ENCODE results near the gene MAP2K5. TPM values are rescaled to one million over a fixed set of nuclear protein-coding genes. Genes with fewer than 3 reads are reported as not detected.

The MAP2K5 gene
- total RNA-seq, 1 donor from 2014 or later = 30.7 TPM

DNA sequence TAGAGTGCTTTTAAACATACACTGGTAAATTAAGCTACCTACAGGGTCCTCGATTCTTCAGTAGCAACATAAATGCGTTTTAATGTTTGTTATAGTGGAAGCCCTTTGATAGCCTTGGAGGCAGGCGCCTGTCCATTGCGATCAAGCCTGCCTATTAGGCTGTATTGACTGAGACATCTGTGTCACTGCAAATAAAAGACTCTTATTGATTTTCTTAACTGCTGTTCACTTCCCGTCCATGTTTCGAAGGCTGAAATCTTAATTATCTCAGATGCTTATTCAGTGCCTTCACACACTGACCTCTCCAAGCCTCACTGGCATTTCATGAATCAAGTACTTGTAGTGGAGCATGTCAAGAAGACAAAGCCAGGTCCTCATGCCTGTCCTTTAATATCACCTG is 51.1 kb downstream of the MAP2K5 start:
- no peaks in the 10 kb centered on the region for H3K9me3 Mint-ChIP-seq (ENCODE audit: low read depth)

DNA sequence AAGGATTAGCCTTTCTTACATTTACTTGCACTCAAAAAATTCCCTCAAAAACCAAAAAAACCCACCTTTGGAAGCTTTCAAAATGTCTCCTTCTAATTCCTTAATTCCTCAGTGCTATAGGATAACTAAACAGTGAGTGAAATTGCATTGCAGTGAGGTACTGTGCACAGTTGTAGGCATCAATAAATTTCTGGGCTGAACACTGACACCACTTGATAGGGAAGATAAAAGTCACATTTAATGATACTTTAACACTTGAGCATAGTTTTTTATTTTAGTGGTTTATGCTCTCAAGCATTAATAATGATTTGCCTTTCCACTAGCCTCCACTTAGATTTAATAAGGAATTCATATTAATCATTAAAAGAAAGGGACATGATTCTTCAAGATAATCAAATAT is 52.3 kb downstream of the MAP2K5 start:
- TF ChIP-seq, protein P1, sequence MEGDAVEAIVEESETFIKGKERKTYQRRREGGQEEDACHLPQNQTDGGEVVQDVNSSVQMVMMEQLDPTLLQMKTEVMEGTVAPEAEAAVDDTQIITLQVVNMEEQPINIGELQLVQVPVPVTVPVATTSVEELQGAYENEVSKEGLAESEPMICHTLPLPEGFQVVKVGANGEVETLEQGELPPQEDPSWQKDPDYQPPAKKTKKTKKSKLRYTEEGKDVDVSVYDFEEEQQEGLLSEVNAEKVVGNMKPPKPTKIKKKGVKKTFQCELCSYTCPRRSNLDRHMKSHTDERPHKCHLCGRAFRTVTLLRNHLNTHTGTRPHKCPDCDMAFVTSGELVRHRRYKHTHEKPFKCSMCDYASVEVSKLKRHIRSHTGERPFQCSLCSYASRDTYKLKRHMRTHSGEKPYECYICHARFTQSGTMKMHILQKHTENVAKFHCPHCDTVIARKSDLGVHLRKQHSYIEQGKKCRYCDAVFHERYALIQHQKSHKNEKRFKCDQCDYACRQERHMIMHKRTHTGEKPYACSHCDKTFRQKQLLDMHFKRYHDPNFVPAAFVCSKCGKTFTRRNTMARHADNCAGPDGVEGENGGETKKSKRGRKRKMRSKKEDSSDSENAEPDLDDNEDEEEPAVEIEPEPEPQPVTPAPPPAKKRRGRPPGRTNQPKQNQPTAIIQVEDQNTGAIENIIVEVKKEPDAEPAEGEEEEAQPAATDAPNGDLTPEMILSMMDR (IDR thresholded peaks at IDR 0.05; ENCODE audit: unreplicated experiment) = no peak
- Mint-ChIP-seq H3K27ac (no peak overlapping the region), H3K4me3 (ENCODE audit: low read depth) (no peak overlapping the region), H3K36me3 (ENCODE audit: insufficient read depth) (peaks cover 11% of the 10 kb centered on the region), H3K27me3 (no peaks in the 10 kb centered on the region), H3K4me1 (ENCODE audit: low read depth) (peaks cover 33% of the 10 kb centered on the region), H3K9me3 (ENCODE audit: low read depth) (no peaks in the 10 kb centered on the region)
- no peak for DNase-seq (ENCODE audit: low spot score, unreplicated experiment)

More for the DNA sequence above, 51.1 kb downstream of the MAP2K5 start:
- DNase-seq (ENCODE audit: low spot score, unreplicated experiment) = no peak
- H3K4me3 Mint-ChIP-seq (ENCODE audit: low read depth) = no peak overlapping the region
- H3K36me3 Mint-ChIP-seq (ENCODE audit: insufficient read depth) = peaks cover 10% of the 10 kb centered on the region
- peak overlapping the region; percentile 46 for H3K27ac Mint-ChIP-seq
- H3K27me3 Mint-ChIP-seq = no peaks in the 10 kb centered on the region
- TF ChIP-seq, protein P1 (IDR thresholded peaks at IDR 0.05; ENCODE audit: unreplicated experiment) = no peak
- peaks cover 28% of the 10 kb centered on the region for H3K4me1 Mint-ChIP-seq (ENCODE audit: low read depth)

DNA sequence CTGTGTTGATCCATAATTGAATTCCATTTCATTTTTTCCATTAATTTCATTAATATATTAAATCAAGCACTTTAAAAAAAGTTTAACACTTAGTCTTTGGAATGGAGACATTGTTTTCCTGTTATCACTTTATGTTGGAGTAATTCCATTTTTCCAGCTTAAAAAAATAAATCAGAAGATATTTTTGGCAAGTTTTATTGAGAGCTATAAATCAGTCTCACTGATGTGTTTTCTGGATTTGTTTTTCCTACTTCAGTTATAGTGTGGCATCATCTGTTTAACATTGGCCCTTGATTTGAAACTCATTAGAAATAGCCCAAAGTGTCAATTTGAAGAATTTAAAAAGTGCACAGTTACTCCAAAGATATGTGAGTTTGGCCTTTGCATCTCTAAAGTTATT is 53.1 kb downstream of the MAP2K5 start:
- no peak overlapping the region for H3K4me3 Mint-ChIP-seq (ENCODE audit: low read depth)
- peaks cover 11% of the 10 kb centered on the region for H3K36me3 Mint-ChIP-seq (ENCODE audit: insufficient read depth)
- no peak overlapping the region for H3K27ac Mint-ChIP-seq
- DNase-seq (ENCODE audit: low spot score, unreplicated experiment) = no peak
- H3K4me1 Mint-ChIP-seq (ENCODE audit: low read depth) = peaks cover 39% of the 10 kb centered on the region
- H3K27me3 Mint-ChIP-seq = no peaks in the 10 kb centered on the region
- H3K9me3 Mint-ChIP-seq (ENCODE audit: low read depth) = no peaks in the 10 kb centered on the region
- TF ChIP-seq, protein P1 (IDR thresholded peaks at IDR 0.05; ENCODE audit: unreplicated experiment) = no peak

DNA sequence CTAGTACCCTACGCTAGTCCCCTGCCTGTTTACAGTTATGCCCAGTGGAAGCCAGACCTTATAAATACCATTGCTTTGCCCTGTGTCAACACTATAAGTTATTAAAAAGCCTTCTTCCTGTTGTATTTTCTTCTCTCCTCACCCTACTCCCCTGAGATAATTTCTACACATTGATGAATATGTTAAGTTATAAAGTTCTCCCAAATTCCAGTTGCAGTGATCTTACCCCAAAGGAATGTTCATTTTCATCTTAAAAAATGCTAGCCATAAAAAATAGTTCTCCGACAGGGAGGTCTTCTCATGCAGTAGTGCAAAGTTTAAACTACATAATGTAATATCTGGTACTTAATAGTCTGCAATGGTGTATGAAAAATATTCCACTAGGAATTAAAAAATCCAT is 58.6 kb downstream of the MAP2K5 start:
- TF ChIP-seq, protein P1 (IDR thresholded peaks at IDR 0.05; ENCODE audit: unreplicated experiment) = no peak
- no peaks in the 10 kb centered on the region for H3K9me3 Mint-ChIP-seq (ENCODE audit: low read depth)

DNA sequence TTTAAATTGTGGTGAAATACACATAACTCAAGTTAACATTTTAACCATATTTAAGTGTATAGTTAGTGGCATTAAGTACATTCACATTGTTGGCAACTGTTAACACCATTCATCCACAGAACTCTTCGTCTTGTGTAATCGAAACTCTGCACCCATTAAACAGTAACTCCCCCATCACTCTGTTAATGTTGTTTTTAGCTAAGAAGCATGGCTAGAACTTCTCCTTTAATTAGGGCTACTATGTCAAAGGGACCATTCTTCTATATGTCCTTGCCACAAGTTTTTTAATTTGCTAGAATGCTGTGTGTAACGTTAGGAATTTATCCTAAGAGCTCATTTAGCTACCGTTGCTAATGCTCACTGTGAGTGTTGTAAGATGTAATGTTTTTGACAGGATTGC is 60.6 kb downstream of the MAP2K5 start:
- Mint-ChIP-seq H3K9me3 (ENCODE audit: low read depth) (no peaks in the 10 kb centered on the region), H3K27ac (no peak overlapping the region), H3K4me1 (ENCODE audit: low read depth) (peaks cover 26% of the 10 kb centered on the region), H3K27me3 (no peaks in the 10 kb centered on the region), H3K36me3 (ENCODE audit: insufficient read depth) (peaks cover 7% of the 10 kb centered on the region), H3K4me3 (ENCODE audit: low read depth) (no peak overlapping the region)
- no peak for DNase-seq (ENCODE audit: low spot score, unreplicated experiment)
- TF ChIP-seq, protein P1 (IDR thresholded peaks at IDR 0.05; ENCODE audit: unreplicated experiment) = no peak

More for the DNA sequence above, 58.6 kb downstream of the MAP2K5 start:
- H3K36me3 Mint-ChIP-seq (ENCODE audit: insufficient read depth) = peaks cover 12% of the 10 kb centered on the region
- no peak for DNase-seq (ENCODE audit: low spot score, unreplicated experiment)
- peaks cover 24% of the 10 kb centered on the region for H3K4me1 Mint-ChIP-seq (ENCODE audit: low read depth)
- no peak overlapping the region for H3K27ac Mint-ChIP-seq
- H3K4me3 Mint-ChIP-seq (ENCODE audit: low read depth) = no peak overlapping the region
- no peaks in the 10 kb centered on the region for H3K27me3 Mint-ChIP-seq
